ENCODE results near the gene LPP. TPM values are rescaled to one million over a fixed set of nuclear protein-coding genes. Genes with fewer than 3 reads are reported as not detected.
A peak's percentile ranks its signal among the peaks of the same experiment; 100 is the strongest.

The LPP gene
- polyA plus RNA-seq, 2 of the 4 experiments (the other 2 are of a cell fraction), result 11.0 to 30.8 TPM

GRCh38 chr3:188184649-188185048 is 30.7 kb downstream of the LPP start (continued):
- TF ChIP-seq NR3C1 (IDR thresholded peaks at IDR 0.05), result no peak
- no peak for TF ChIP-seq KDM1A (IDR thresholded peaks at IDR 0.05; ENCODE audit: low read depth)
- TF ChIP-seq EHMT2 (IDR thresholded peaks at IDR 0.05; ENCODE audit: low read depth), result no peak
- no peak for TF ChIP-seq ZC3H11A (IDR thresholded peaks at IDR 0.05)

GRCh38 chr3:188185717-188186251 is 31.8 kb downstream of the LPP start:
- FAIRE-seq, result no peak
- peaks cover 42% of the 10 kb centered on the region for H3K4me1 ChIP-seq
- H3K27ac ChIP-seq, result peak overlapping the region in 1 of 2 experiments; percentile 15; a peak in 1 of 6 replicates
- no peak for DNase-seq (ENCODE audit: low read depth in 1 of 2, low spot score in 1 of 2)
- peak; percentile 45 to 62; a peak in 3 of 6 replicates for ATAC-seq
- H3K4me2 ChIP-seq, result peak overlapping the region; percentile 36; the same call in 1 of the 3 replicates
- H3K4me3 ChIP-seq, result no peak overlapping the region
- POLR2A ChIA-PET, result no interaction called here
- TF ChIP-seq EHMT2 (IDR thresholded peaks at IDR 0.05; ENCODE audit: low read depth) (no peak), REST (IDR thresholded peaks at IDR 0.05) (no peak), BCL3 (IDR thresholded peaks at IDR 0.05) (no peak), HOXA7 (CRISPR knock-in tag; IDR thresholded peaks at IDR 0.05) (no peak), CTCF (IDR thresholded peaks at IDR 0.05) (no peak), NR3C1 (IDR thresholded peaks at IDR 0.05) (no peak), ZNF302 (CRISPR knock-in tag; IDR thresholded peaks at IDR 0.05) (no peak), POLR2AphosphoS2 (conservative IDR thresholded peaks at IDR 0.05; ENCODE audit: low read length) (no peak), KDM5A (IDR thresholded peaks at IDR 0.05) (no peak), PHF8 (IDR thresholded peaks at IDR 0.05; ENCODE audit: borderline replicate concordance, low read depth) (no peak), RARB (CRISPR knock-in tag; IDR thresholded peaks at IDR 0.05) (no peak), FOSL2 (IDR thresholded peaks at IDR 0.05) (no peak), FOSL2 (CRISPR knock-in tag; IDR thresholded peaks at IDR 0.05) (no peak), POLR2A (IDR thresholded peaks at IDR 0.05; ENCODE audit: low read length) (no peak), FOSB (CRISPR knock-in tag; IDR thresholded peaks at IDR 0.05) (no peak), JUNB (IDR thresholded peaks at IDR 0.05) (no peak)
- TF ChIP-seq, protein P1, sequence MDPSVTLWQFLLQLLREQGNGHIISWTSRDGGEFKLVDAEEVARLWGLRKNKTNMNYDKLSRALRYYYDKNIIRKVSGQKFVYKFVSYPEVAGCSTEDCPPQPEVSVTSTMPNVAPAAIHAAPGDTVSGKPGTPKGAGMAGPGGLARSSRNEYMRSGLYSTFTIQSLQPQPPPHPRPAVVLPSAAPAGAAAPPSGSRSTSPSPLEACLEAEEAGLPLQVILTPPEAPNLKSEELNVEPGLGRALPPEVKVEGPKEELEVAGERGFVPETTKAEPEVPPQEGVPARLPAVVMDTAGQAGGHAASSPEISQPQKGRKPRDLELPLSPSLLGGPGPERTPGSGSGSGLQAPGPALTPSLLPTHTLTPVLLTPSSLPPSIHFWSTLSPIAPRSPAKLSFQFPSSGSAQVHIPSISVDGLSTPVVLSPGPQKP (IDR thresholded peaks at IDR 0.05; ENCODE audit: low read depth, low read length), result no peak
- CTCF ChIA-PET, result no interaction called here
- WGBS (ENCODE audit: missing lambda C conversion rate), result 70% methylated on average over 7 of the region's 7 CpGs
- H3K9me3 ChIP-seq, result no peaks in the 10 kb centered on the region
